GM18526 (cell line): ENCODE results near the gene ANKRD63.

Experiments used
- POLR2A ChIP-seq: IDR thresholded peaks from 3 replicates; pipeline ENCODE4 v1.6.1; 2011; ENCODE audit not compliant: insufficient read length; ENCODE audit errors: extremely low read depth

ANKRD63 gene

DNA sequence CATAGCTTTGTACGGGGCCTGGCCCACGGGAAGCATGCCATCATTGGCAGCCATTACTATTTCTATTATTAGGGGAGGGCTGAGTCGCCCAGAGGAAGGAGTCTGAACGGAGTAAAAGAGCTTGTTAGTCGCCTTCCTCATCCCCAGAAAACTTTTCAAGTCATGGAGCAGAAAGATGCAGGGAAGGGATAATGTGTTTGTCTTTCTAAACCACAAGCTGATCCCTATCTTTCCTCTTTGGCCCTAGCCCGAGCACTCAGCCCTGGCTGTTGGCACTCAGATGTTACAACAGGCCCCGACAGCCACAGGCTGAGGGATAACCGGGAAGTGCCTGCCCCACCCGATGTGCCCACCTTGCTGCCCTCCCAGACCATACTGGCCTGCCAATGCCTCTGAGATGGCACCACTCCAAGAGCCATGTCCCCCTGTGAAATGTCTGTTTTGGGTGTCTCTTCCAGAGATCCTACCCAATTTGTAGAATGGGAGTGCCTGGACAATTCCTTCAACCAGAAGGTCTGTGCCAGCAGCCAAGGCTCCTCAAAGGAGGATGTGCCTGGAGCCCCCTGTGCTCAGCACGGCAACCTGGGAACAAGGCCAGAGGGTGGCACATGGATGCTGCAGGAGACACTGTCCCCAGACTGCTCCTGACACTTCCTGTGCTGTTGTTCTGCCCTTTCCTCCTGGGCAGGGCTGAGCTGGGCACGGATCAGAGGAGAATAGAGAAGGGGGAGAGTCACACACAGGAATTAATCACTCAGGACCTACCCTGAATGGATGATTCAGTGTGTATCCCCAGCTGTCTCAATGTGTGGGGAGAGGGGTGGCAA, 33.2 kb downstream of the ANKRD63 start:
- no peak for TF ChIP-seq POLR2A

DNA sequence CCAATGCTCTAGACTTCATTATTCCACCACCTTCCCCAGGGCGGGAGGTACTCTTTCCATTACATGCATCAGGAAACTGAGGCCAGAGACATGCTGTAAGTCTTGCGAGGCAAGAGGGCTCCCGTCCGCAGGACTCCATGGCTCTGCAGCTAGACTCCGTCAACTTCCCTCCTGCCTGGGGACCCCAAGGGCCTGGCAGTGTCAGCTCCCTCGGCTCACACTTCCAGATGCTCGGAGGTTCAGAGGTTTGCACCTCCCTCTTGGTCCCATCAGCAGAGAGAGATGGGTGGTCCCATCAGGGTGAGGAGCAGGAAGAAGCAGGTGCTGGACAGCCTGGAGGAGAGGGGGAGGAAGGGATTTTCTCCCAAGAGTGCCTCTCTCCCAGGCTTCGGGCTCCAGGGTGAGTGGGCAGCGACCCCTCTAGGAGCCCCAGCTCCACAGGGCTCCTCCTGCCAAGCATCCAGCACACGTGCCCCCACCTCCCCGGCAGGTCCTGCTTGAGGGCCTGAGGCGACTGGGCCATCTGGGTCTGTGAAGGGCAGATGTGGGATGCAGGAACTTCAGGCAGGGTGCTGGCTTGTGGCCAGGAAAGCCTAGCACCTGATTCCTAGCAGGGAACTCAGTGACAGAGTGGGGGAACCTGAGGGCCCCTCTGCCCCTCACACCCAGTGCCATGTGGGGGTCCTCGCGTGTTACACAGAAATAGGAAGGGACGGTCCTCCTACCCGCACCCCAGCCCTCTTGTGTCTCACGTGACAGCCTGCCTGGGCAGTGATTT, 34.7 kb downstream of the ANKRD63 start:
- TF ChIP-seq POLR2A, result no peak

DNA sequence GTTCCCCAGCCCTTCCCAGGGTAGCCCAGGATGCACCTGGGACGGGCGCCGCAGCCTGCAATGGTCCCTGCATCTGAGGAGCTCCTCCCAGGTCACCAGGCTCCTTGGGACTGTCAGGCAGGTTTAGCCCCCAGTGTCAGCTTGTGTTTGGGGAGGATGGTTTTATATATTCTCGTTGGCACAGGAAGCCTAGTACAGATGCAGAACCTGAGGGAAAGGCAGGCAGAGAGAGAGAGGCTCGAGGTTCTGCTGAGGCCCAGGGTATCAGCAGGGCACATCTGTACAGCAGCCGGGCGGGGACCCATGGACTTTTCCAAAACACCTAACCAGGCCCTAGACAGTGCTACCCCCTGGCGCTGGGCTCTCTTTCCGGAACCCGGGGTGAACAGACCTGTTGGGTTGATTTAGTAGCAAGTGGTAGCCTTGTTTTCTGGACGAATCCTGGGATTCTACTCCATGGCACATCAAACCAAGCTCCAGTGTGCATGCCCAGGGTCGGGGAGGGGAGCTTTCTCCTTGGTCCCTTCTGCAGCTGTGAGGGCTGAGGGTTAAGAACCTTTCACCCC, 35.4 kb downstream of the ANKRD63 start:
- no peak for TF ChIP-seq POLR2A

DNA sequence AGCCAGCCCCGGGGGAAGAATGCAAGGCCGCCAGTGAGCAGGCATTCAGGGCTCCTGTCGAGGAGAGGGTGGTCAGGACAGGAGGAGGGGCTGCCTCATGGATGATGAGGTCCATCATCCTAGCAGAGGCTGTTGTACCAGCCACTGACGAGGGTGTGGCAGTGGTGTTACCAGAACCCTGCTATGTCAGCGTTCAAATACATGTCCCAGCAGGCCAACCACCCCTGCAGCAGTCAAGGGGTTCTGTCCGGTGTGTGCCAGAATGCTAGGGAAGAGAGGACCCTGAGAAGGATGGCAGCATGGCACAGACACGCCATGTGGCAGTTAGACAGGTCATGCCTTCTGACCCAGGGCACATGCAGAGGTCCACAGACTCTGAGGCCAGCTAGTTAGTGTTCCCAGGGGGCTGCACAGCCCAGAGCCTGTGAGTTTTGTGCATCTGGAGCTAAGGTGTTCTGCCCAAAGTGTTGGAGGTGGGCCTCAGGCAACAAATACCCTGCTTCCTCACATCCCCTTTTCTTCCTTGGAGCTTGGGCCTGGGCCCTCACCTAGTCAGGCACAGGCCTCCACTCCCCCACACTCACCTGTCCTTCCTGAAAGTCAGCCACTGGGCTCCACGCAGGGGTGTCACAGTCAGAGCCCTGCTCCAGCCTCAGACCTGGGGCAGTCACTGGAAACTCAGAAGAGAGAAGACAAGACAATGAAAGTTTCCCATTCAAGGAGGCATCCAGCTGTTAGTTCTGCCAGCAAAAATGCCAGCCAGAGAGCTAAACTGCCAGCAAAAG, 36.2 kb downstream of the ANKRD63 start:
- TF ChIP-seq POLR2A, result no peak

DNA sequence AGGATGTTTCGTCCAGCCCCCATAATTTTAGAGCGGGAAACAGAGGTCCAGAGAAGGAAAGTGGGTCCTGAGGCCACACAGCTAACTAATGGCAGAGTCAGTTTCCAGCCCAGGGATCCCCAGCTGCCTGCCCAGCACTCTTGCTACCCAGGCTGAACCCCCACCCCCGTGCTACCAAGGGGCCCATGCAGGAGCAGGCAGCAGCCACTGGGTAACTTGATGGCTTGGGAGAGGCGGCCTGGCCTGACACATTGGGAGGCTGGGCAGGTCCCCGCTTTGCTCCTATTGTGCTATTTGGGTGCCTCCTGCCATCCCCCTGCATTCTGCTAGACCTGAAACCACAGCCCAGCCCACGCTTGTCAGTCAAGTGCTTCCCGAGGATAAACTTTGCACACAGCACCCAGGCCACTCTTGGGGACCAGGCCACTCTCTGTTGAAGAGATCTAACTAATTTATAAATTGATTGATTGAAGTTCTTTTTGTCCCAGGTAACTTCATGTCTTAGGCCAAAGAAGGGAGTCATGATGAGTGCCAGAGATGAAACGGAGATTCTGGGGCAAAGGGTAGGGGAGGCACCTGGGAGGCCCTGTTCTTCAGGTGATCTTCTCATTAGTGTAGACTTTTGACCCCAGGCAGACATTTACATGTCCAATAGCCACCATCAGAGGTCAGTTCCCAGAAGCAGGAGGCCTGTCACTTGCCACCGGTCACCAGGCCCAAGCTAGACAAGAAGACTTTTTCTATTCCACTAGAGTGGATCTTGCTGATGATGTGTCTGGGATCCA, 37.0 kb downstream of the ANKRD63 start:
- no peak for TF ChIP-seq POLR2A

DNA sequence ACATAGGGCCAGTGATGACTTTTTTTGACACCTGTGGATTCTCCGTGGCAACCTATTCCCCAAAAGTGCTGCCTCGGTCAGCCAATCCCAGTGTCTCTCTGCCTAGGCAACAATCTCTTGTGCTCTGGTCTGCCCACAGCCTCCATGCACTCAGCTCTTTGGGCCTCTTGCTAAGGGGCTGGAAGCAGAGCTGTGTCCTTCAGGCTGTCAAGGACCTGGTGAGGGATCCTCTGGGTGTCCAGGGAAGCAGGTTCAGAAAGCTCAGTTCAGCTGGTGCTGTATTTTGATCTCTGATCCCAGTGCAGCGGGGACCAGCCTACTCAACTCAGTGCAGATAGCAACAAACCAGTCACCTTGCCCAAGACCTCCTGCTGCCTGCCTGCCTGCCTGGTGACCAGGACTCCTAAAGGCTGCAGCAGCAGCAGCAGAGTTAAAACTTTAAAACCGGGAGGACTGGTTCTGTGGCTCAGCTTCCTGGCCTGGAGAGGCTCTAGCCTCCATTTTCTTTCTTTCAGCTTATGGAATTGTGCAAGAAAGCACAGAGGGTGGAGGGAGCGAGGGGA, 37.8 kb downstream of the ANKRD63 start:
- no peak for TF ChIP-seq POLR2A

DNA sequence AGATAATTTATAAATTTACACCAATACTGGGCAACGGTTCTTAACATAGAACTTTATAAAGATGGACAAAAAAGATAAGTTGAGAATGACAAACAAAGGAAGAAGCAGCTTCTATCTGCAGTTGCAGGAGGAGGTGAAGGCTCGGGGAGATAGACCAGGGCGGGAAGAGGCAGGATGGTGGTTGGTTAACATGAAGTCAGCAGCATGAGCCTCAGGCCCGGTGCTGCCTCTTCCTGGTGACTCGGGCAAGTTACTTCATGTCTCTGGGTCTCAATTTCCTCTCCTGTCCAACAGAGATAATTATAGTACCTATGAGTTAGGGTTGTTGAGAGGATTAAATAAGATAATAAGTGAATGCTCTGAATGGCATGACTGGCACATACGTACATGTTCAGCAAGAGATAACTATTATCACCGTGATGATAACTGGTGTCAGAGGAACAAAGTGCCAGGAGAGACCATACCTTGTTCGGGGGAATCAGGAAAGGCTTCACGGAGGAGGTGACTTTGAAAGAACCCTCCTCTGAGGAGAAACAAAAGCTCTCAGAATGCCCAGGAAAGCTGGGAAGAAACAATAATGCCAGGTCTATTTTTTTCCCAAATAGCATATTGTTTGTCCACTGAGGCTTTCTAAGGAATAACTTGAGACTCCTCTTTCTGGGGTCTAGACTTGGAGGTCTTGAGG, 39.6 kb downstream of the ANKRD63 start:
- TF ChIP-seq POLR2A, result no peak

DNA sequence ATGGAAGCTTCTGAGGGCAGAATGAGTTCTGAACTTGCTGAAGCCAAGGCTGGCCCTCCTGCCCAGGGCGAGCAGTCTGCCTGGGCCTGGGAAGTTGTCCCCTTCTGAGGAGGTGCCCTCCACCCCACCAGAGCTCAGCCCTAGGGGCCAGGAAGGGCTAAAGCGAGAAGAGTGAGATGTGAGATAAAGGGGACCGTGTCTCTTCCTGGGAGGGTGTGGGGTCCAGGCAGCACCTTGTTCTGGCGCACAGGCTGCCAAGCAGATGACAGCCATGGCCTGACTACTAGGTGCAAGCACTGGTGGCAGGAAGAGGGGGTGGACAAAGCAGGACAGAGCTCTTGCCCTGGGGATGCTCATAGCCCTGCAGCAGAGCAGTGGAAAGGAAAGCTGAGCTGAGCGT, 40.3 kb downstream of the ANKRD63 start:
- TF ChIP-seq POLR2A, result no peak

DNA sequence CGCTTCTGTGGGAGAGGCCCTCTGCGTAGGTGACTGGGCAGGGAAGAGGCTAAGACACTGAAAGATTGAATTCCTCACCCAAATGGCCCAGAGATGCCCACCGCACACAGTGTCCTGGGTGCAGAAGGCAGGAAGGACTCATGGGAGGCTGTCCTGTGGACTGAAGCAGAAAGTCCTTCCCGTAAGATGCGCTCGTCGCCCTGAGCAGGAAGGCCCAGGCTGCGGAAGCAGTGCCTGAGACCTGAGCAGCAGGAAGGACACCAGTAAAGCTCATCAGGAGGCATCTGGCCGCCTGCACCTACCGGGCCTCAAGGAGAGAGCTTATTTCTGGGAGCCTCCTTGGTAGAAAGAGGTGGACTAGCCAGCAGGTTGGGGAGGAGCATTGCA, 40.7 kb downstream of the ANKRD63 start:
- no peak for TF ChIP-seq POLR2A

DNA sequence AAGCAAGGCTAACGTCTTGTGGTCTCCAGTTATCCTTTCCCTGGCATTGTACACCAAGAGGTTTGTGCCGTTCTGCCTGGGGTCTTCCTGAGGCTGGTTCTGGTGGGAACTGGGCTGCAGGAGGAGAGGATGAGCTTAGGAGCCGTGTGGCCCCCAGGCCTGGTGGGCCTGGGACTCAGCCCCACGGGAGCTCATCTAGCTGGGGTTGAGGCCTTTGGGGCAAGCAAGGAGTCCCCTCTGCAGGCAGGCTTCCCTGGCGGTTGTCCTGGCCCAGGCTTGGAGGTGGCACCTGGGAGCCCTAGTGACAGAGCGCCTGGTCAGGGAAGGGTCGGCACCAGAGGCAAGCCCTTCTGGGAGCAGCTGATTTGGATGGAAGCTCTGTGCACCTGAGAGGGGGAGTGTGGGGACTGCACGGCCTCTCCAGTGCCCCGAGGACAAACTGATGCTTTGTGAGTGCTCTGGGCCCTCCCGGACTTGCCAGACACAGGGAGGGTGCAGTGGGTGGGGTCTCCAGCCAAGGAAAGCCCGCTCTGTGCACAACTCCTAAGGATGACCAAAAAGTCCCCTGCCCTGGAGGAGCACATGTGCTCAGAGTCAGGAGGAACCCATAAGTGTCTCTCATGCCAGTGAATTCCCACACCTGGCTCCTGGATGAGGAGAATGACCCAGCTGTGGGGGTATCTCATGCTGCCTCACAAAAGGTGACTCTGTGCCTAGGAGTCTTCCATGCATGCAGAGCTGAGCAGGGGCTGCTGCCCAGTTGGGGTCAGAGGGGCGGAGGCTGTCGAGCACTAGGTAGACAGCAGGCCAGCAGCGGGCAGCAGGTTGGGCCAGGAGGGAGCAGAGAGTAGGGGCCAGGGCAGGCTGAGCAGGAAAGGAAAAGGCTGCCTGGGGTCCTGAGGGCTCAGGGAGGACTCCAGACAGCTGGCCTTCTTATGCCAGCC, 41.3 kb downstream of the ANKRD63 start:
- no peak for TF ChIP-seq POLR2A

DNA sequence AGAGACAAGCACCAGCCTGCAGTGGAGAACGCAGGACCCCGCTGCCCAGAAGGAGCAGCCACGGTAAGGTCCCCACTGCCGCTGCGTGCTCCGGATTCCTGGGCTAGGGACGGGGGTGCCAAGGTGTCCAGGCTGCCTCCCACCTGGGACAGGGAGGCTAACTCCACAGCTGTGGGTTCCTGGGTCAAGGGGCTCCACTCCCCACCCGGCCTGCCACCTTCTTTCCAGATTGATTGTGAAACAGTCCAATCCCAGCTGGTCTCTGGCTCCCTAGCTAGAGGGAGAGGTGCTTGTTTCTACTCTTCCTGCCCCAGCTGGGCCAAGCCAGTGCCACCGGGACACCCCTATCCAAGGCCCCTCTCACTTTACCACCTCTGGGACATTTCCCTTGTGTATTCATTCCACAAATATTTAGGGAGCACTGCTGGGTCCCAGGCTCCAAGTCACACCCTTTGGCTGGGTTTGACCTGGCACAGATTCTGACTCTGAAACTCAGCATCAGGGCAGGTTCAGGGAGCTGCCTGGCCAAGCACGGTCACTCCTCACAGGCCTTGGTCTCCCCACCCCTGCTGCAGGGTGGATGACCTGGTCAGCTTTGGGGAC, 42.1 kb downstream of the ANKRD63 start:
- TF ChIP-seq POLR2A, result no peak
